ENCODE data around the gene MTCH1. TPM values are rescaled to one million over a fixed set of nuclear protein-coding genes. Genes with fewer than 3 reads are reported as not detected.
"Not testable (repeated sequence)": the region's sequence is repeated elsewhere in the genome, so short reads cannot be mapped to it uniquely, and the experiment has no call there.

Gene MTCH1
- total RNA-seq, 1 donor from 2014 or later, result 133 TPM

DNA sequence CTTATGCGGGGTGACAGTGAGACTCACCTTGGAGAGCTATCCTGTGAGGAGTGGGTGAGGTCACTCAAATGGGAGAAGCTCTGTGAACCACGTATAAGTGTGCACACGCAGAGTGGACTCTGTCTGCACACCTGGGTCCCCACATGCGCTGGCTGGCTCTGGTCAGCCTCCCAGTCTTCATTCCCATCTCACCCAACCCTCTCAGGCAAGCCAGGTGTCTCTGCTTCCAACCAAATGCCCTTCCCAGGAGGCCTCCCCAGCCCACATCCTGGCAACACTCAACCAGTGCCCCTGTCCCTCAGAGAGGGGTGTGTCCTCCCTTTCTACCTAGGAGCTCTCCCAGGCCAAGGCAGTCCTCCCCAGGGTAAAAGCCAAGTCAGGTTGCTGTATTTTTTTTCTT is 39.5 kb downstream of the MTCH1 start:
- Mint-ChIP-seq H3K36me3 (ENCODE audit: low read depth) (no peaks in the 10 kb centered on the region), H3K27ac (no peak overlapping the region), H3K4me3 (no peak overlapping the region), H3K27me3 (no peaks in the 10 kb centered on the region), H3K9me3 (no peaks in the 10 kb centered on the region), H3K4me1 (peaks cover 52% of the 10 kb centered on the region)
- TF ChIP-seq, protein P1, sequence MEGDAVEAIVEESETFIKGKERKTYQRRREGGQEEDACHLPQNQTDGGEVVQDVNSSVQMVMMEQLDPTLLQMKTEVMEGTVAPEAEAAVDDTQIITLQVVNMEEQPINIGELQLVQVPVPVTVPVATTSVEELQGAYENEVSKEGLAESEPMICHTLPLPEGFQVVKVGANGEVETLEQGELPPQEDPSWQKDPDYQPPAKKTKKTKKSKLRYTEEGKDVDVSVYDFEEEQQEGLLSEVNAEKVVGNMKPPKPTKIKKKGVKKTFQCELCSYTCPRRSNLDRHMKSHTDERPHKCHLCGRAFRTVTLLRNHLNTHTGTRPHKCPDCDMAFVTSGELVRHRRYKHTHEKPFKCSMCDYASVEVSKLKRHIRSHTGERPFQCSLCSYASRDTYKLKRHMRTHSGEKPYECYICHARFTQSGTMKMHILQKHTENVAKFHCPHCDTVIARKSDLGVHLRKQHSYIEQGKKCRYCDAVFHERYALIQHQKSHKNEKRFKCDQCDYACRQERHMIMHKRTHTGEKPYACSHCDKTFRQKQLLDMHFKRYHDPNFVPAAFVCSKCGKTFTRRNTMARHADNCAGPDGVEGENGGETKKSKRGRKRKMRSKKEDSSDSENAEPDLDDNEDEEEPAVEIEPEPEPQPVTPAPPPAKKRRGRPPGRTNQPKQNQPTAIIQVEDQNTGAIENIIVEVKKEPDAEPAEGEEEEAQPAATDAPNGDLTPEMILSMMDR (IDR thresholded peaks at IDR 0.05), result no peak
- CTCF ChIA-PET, result no interaction called here
- no peak for ATAC-seq (ENCODE audit: low read depth)
- DNase-seq, result no peak
- intact Hi-C loops (cut with micrococcal nuclease), result no loop called here
- POLR2A ChIA-PET, result no interaction called here

DNA sequence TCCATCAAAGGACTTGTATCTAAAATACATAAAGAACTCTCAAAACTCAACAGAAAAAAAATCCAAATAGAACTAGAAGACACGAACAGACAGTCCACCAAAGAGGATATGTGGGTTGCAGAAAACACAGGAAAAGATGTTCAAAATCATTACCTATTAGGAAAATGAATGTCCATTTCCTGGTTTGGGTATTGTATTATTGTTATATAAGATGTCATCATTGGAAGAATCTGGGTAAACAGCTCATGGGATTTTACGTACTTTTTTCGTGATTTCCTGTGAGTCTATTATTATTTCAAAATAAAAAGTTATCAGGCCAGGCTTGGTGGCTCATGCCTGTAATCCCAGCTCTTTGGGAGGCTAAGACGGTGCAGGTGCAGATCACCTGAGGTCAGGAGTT is 40.7 kb downstream of the MTCH1 start:
- Mint-ChIP-seq H3K4me1 (peaks cover 52% of the 10 kb centered on the region), H3K27me3 (no peaks in the 10 kb centered on the region), H3K9me3 (no peaks in the 10 kb centered on the region), H3K4me3 (no peak overlapping the region), H3K27ac (no peak overlapping the region), H3K36me3 (ENCODE audit: low read depth) (no peaks in the 10 kb centered on the region)
- POLR2A ChIA-PET, result interaction anchor here (0.6 kb wide), 1 partner anchor 245 kb away, joined by 5 read pairs; no protein-coding TSS in a partner anchor
- TF ChIP-seq, protein P1 (IDR thresholded peaks at IDR 0.05), result no peak
- CTCF ChIA-PET, result no interaction called here
- ATAC-seq (ENCODE audit: low read depth) (no peak), DNase-seq (no peak)
- intact Hi-C loops (cut with micrococcal nuclease), result no loop called here

DNA sequence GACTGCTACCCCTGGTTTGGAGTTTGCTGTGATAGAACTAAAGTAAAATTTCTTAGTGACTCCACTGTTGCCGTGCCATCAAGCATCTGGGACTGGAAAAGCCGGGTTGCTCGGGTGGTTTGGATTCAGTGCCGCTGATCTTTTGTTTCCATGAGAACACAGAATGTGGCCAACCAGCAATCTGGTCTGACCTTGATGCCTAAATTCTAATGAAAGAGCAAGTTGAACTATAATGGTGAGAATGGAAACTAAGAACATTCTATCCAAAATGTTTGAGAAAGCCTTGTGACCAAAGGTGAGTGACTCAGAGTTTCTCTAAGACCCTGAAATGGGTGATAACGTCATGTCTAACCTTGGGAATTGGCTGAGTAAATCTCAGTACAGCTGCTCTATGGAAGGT is 41.3 kb downstream of the MTCH1 start:
- ATAC-seq (ENCODE audit: low read depth) (no peak), DNase-seq (no peak)
- POLR2A ChIA-PET, result interaction anchor here (0.6 to 0.8 kb wide), 2 partner anchors 10 to 91 kb away, joined by 3 read pairs; partner anchors contain the start of gene PI16
- Mint-ChIP-seq H3K36me3 (ENCODE audit: low read depth) (no peaks in the 10 kb centered on the region), H3K27ac (peak overlapping the region; percentile 12), H3K4me1 (peaks cover 48% of the 10 kb centered on the region), H3K9me3 (no peaks in the 10 kb centered on the region), H3K27me3 (no peaks in the 10 kb centered on the region), H3K4me3 (no peak overlapping the region)
- intact Hi-C loops (cut with micrococcal nuclease), result no loop called here
- TF ChIP-seq, protein P1 (IDR thresholded peaks at IDR 0.05), result no peak
- CTCF ChIA-PET, result no interaction called here

DNA sequence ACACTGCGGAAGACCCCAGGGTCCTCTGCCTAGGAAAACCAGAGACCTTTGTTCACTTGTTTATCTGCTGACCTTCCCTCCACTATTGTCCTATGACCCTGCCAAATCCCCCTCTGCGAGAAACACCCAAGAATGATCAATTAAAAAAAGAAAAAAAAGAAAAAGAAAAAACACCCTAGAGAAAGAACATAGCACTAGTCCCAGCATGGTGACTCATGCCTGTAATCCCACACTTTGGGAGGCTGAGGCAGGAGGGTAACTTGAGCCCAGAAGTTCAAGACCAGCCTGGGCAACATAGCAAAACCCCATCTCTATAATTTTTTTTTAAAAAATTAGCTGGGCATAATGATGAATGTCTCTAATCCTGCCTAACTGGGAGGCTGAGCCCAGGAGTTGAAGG is 43.7 kb downstream of the MTCH1 start:
- DNase-seq; ATAC-seq (ENCODE audit: low read depth); CTCF ChIA-PET; H3K4me3 Mint-ChIP-seq; H3K36me3 Mint-ChIP-seq (ENCODE audit: low read depth); intact Hi-C loops (cut with micrococcal nuclease); POLR2A ChIA-PET; H3K9me3 Mint-ChIP-seq; H3K27ac Mint-ChIP-seq; H3K27me3 Mint-ChIP-seq: not testable (repeated sequence)
- H3K4me1 Mint-ChIP-seq, result peaks cover 30% of the 10 kb centered on the region

DNA sequence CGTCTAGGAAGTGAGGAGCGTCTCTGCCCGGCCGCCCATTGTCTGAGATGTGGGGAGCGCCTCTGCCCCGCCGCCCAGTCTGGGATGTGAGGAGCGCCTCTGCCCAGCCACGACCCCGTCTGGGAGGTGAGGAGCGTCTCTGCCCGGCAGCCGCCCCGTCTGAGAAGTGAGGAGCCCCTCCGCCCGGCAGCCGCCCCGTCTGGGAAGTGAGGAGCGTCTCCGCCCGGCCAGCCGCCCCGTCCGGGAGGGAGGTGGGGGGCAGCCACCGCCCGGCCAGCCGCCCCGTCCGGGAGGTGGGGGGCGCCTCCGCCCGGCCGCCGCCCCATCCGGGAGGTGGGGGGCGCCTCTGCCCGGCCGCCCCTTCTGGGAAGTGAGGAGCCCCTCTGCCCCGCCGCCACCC is 44.4 kb downstream of the MTCH1 start:
- ATAC-seq (ENCODE audit: low read depth); POLR2A ChIA-PET; CTCF ChIA-PET; intact Hi-C loops (cut with micrococcal nuclease); H3K36me3 Mint-ChIP-seq (ENCODE audit: low read depth); H3K9me3 Mint-ChIP-seq; H3K4me3 Mint-ChIP-seq; H3K27ac Mint-ChIP-seq; H3K27me3 Mint-ChIP-seq; DNase-seq: not testable (repeated sequence)
- peaks cover 26% of the 10 kb centered on the region for H3K4me1 Mint-ChIP-seq

DNA sequence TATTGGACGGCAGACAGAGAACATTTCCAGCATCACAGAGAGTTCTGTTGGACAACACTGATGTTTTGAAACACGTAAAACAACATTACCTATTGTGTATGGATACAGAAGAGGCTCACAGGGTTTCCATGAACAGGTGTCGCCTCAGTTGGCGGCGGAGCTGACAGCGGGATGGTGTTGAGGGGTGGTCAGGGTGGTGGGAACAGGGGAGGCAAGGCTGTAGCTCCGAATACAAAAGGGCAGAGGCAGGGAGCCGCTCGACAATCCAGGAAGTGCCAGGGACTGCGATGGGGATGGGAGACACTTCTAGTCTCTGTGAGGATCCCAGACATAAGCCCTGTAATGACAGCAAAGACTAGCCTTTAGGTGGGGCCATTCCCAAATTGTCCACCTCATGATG is 46.0 kb downstream of the MTCH1 start:
- ATAC-seq (ENCODE audit: low read depth), result no peak
- H3K4me3 Mint-ChIP-seq, result no peak overlapping the region
- CTCF ChIA-PET, result no interaction called here

DNA sequence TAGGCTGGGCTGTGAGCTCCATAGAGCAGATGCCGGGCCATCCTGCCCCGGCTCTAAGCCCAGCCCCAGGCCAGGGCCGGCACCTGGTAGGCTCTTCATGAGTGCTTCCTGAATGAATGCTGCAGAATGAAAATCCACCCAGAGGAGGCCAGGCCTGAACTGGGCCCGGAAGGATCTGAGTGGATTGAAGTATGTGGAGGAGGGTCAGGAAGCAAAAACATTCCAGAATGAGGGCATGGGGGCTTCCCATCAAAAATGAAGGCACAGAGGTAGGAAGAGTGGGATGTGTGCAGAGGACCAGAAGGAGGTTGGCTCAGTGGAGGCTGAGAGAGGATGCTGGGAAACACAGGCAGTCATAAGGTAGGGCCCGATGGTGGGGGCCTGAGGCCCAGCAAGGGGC is 47.0 kb downstream of the MTCH1 start:
- intact Hi-C loops (cut with micrococcal nuclease); H3K4me3 Mint-ChIP-seq; H3K27ac Mint-ChIP-seq; CTCF ChIA-PET; H3K9me3 Mint-ChIP-seq; H3K27me3 Mint-ChIP-seq; ATAC-seq (ENCODE audit: low read depth); DNase-seq; H3K36me3 Mint-ChIP-seq (ENCODE audit: low read depth); POLR2A ChIA-PET: not testable (repeated sequence)
- H3K4me1 Mint-ChIP-seq, result peaks cover 10% of the 10 kb centered on the region

More for the DNA sequence above, 46.0 kb downstream of the MTCH1 start:
- H3K27ac Mint-ChIP-seq, result no peak overlapping the region
- intact Hi-C loops (cut with micrococcal nuclease), result no loop called here
- no peaks in the 10 kb centered on the region for H3K27me3 Mint-ChIP-seq
- no peaks in the 10 kb centered on the region for H3K36me3 Mint-ChIP-seq (ENCODE audit: low read depth)
- POLR2A ChIA-PET, result no interaction called here
- TF ChIP-seq, protein P1 (IDR thresholded peaks at IDR 0.05), result no peak
- peaks cover 20% of the 10 kb centered on the region for H3K4me1 Mint-ChIP-seq
- no peak for DNase-seq
- H3K9me3 Mint-ChIP-seq, result no peaks in the 10 kb centered on the region

Data from activated B cell treated with CpG ODN at 0.5 μM for 24 hours (primary cell).